ENCODE measurements around the gene GRB10. TPM values are rescaled to one million over a fixed set of nuclear protein-coding genes. Genes with fewer than 3 reads are reported as not detected.

The GRB10 gene
- total RNA-seq, 2 donors from 2014 or later: 10.3 to 15.1 TPM

DNA sequence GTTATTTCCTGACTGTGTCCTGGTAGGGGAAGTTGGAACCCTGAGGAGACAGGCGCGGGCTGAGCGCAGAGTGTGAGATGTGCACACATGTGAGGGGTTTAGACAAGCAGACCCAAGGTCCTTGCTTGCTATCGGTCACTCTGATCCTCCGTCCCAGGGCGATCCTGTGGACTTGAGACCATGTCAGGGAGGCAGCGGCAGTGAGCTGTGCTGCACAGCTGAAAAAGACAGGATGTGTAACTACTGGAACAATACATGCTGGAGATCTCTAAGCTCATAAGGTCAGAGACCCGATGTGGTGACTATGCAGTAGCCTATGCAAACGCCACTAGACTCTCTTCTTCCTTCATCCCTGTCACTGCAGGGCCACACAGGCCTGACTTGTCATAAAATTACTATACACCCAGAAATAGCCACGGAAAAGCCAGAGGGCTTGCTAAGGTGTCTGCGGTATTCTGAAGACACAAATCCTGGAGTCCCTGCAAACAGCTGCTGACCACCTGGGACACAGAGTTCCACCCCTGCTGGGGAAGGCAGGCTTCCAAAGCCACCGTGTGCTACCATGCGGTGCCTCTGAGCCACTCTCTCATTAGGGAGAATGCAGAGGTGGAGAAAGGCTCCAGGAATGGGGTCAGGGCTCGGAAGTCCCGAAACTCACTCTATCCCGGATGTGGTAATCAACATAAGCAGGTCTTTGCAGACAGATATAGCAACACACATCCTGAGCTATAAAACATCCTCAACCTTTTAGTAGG lies 126.4 kb downstream of the GRB10 start:
- TF ChIP-seq, protein P1, sequence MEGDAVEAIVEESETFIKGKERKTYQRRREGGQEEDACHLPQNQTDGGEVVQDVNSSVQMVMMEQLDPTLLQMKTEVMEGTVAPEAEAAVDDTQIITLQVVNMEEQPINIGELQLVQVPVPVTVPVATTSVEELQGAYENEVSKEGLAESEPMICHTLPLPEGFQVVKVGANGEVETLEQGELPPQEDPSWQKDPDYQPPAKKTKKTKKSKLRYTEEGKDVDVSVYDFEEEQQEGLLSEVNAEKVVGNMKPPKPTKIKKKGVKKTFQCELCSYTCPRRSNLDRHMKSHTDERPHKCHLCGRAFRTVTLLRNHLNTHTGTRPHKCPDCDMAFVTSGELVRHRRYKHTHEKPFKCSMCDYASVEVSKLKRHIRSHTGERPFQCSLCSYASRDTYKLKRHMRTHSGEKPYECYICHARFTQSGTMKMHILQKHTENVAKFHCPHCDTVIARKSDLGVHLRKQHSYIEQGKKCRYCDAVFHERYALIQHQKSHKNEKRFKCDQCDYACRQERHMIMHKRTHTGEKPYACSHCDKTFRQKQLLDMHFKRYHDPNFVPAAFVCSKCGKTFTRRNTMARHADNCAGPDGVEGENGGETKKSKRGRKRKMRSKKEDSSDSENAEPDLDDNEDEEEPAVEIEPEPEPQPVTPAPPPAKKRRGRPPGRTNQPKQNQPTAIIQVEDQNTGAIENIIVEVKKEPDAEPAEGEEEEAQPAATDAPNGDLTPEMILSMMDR (IDR thresholded peaks at IDR 0.05): no peak

GRCh38 chr7:50655490-50655889 lies 127.2 kb downstream of the GRB10 start:
- Histone ChIP-seq H3K9me3 (no peaks in the 10 kb centered on the region), H3K4me1 (no peaks in the 10 kb centered on the region), H3K9ac (ENCODE audit: low read depth in 2 of 2, low read length in 2 of 2) (no peak overlapping the region), H3K27ac (no peak overlapping the region), H3K27me3 (no peaks in the 10 kb centered on the region), H3K4me3 (no peak overlapping the region), H3K36me3 (no peaks in the 10 kb centered on the region)
- no peak for DNase-seq
- TF ChIP-seq, protein P1 (IDR thresholded peaks at IDR 0.05): no peak
- intact Hi-C loops (cut with DNase I): no loop called here

More for the DNA sequence above, 126.4 kb downstream of the GRB10 start:
- H3K4me1 ChIP-seq: no peaks in the 10 kb centered on the region
- no peaks in the 10 kb centered on the region for H3K36me3 ChIP-seq
- H3K9me3 ChIP-seq: no peaks in the 10 kb centered on the region
- intact Hi-C loops (cut with DNase I): no loop called here
- DNase-seq: no peak
- H3K4me3 ChIP-seq: no peak overlapping the region
- peak overlapping the region; percentile 2 for H3K27ac ChIP-seq
- H3K9ac ChIP-seq (ENCODE audit: low read depth in 2 of 2, low read length in 2 of 2): no peak overlapping the region
- no peaks in the 10 kb centered on the region for H3K27me3 ChIP-seq

- Histone ChIP-seq H3K9ac (ENCODE audit: low read depth in 2 of 2, low read length in 2 of 2) (no peak overlapping the region), H3K27ac (no peak overlapping the region), H3K9me3 (no peaks in the 10 kb centered on the region), H3K4me1 (no peaks in the 10 kb centered on the region), H3K36me3 (no peaks in the 10 kb centered on the region), H3K4me3 (no peak overlapping the region), H3K27me3 (no peaks in the 10 kb centered on the region)
- intact Hi-C loops (cut with DNase I): no loop called here
- no peak for DNase-seq
- TF ChIP-seq, protein P1 (IDR thresholded peaks at IDR 0.05): no peak
These were observed 127.7 kb downstream of the GRB10 start for GRCh38 chr7:50655020-50655419.

DNA sequence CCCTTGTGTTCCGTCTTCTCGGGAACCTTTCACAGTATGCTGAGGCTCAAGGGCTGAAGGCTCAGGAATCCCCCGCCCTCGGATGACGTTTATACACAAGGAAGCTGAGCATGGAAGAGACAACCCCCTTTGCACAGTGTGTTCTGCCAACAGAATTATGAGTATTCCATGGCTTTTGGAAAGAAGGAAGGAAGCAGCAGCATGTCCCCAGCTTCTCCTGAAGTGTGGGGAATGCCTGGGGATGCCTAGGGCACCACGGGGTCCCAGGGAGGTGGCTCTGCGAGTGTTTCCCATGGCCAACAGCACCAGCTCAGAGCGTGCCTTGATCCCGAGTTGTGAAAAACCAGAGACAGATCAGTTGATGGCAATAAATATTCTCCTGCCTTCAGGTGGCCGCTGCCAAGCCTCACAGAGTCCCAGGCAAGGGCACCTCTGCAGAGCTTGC lies 128.7 kb downstream of the GRB10 start:
- H3K9ac ChIP-seq (ENCODE audit: low read depth in 2 of 2, low read length in 2 of 2): peak overlapping the region in 1 of 2 donors; percentile 16
- H3K27ac ChIP-seq: peak overlapping the region; percentile 53
- H3K9me3 ChIP-seq: no peaks in the 10 kb centered on the region
- intact Hi-C loops (cut with DNase I): no loop called here
- H3K4me1 ChIP-seq: no peaks in the 10 kb centered on the region
- DNase-seq: peak; percentile 51
- no peaks in the 10 kb centered on the region for H3K27me3 ChIP-seq
- no peaks in the 10 kb centered on the region for H3K36me3 ChIP-seq
- H3K4me3 ChIP-seq: no peak overlapping the region
- TF ChIP-seq, protein P1 (IDR thresholded peaks at IDR 0.05): no peak

GRCh38 chr7:50653126-50653864 lies 129.4 kb downstream of the GRB10 start:
- no peaks in the 10 kb centered on the region for H3K27me3 ChIP-seq
- no peak for DNase-seq
- H3K27ac ChIP-seq: peak overlapping the region; percentile 53
- H3K4me3 ChIP-seq: no peak overlapping the region
- H3K9me3 ChIP-seq: no peaks in the 10 kb centered on the region
- no peaks in the 10 kb centered on the region for H3K36me3 ChIP-seq
- TF ChIP-seq, protein P1 (IDR thresholded peaks at IDR 0.05): no peak
- H3K4me1 ChIP-seq: no peaks in the 10 kb centered on the region
- peak overlapping the region in 1 of 2 donors; percentile 3 for H3K9ac ChIP-seq (ENCODE audit: low read depth in 2 of 2, low read length in 2 of 2)
- intact Hi-C loops (cut with DNase I): no loop called here

Measured in colonic mucosa (tissue), 4 donors.